CD8-positive, alpha-beta memory T cell (primary cell): ENCODE measurements around the gene C19orf47. TPM values are rescaled to one million over a fixed set of nuclear protein-coding genes. Genes with fewer than 3 reads are reported as not detected.
A peak's percentile ranks its signal among the peaks of the same experiment; 100 is the strongest.

ENCODE experiments used
- CTCF ChIA-PET: fragments of 350-600 bp; sonication (Branson Sonifier 250); formaldehyde crosslinking; loops from one replicate; lab custom pipeline; 2021; ENCODE audit warnings: antibody characterized with exemption; lab: Charles Lee
- POLR2A ChIA-PET: fragments of 350-600 bp; sonication (Branson Sonifier 250); formaldehyde crosslinking; loops from one replicate; lab custom pipeline; 2021; ENCODE audit warnings: antibody characterized with exemption; lab: Charles Lee
- DNase-seq, 5 donors: peaks; one replicate each; pipeline versions ENCODE4 v3.0.0 to v3.0.0-alpha.2; 2020 to 2022; ENCODE audit warnings: mixed read lengths in 1 of 5
- H3K27ac ChIP-seq: one replicate; pipeline ENCODE4 v1.7.0; 2013; ENCODE audit warnings: low read depth, mild to moderate bottlenecking, low read length, moderate library complexity
- H3K27me3 ChIP-seq: 2 replicates; pipeline ENCODE4 v1.7.0; 2013; ENCODE audit warnings: low read length, mild to moderate bottlenecking; ENCODE audit not compliant: insufficient read depth, poor library complexity, severe bottlenecking
- H3K36me3 ChIP-seq: 2 replicates; pipeline ENCODE4 v1.7.0; 2013; ENCODE audit warnings: mild to moderate bottlenecking, low read length, moderate library complexity; ENCODE audit not compliant: insufficient read depth
- H3K4me1 ChIP-seq: 2 replicates; pipeline ENCODE4 v1.7.0; 2013; ENCODE audit warnings: mild to moderate bottlenecking, low read length, moderate library complexity; ENCODE audit not compliant: insufficient read depth
- H3K4me3 ChIP-seq: 2 replicates; pipeline ENCODE4 v1.7.0; 2013; ENCODE audit warnings: mild to moderate bottlenecking, low read length
- H3K9me3 ChIP-seq: 2 replicates; pipeline ENCODE4 v1.7.0; 2013; ENCODE audit warnings: mild to moderate bottlenecking, low read length
- H3K27ac Mint-ChIP-seq, 8 donors: one replicate each; pipeline ENCODE4 v1.8.0; 2020 to 2021; ENCODE audit warnings: mixed read lengths in 8 of 8, mild to moderate bottlenecking in 6 of 8, inconsistent platforms in 3 of 8, moderate library complexity in 3 of 8
- H3K27me3 Mint-ChIP-seq, 2 donors: one replicate each; pipeline ENCODE4 v1.8.0; 2020 to 2021; ENCODE audit warnings: mixed read lengths in 2 of 2, mild to moderate bottlenecking in 1 of 2, moderate library complexity in 1 of 2
- H3K36me3 Mint-ChIP-seq, 3 donors: one replicate each; pipeline ENCODE4 v1.8.0; 2020 to 2021; ENCODE audit warnings: mixed read lengths in 3 of 3, inconsistent platforms in 1 of 3, mild to moderate bottlenecking in 1 of 3
- H3K4me1 Mint-ChIP-seq, 3 donors: one replicate each; pipeline ENCODE4 v1.8.0; 2020 to 2021; ENCODE audit warnings: mixed read lengths in 3 of 3, inconsistent platforms in 1 of 3, mild to moderate bottlenecking in 1 of 3
- H3K4me3 Mint-ChIP-seq, 7 donors: one replicate each; pipeline ENCODE4 v1.8.0; 2020 to 2021; ENCODE audit warnings: mixed read lengths in 7 of 7, mild to moderate bottlenecking in 6 of 7, moderate library complexity in 4 of 7, inconsistent platforms in 2 of 7
- H3K9me3 Mint-ChIP-seq, 5 donors: one replicate each; pipeline ENCODE4 v1.8.0; 2020 to 2022; ENCODE audit warnings: mixed read lengths in 5 of 5, mild to moderate bottlenecking in 3 of 5, moderate library complexity in 2 of 5, inconsistent platforms in 1 of 5
- polyA plus RNA-seq: library from polyadenylated mRNA; unstranded; fragments of 300-500 nt; fragmentation: Illumina TruSeq; gene quantifications from one replicate; pipeline ENCODE4 v1.2.3, GENCODE V29; 2021
- total RNA-seq, 2 experiments: library from RNA; stranded (reverse); gene quantifications; one replicate each; pipeline ENCODE4 v1.2.3, GENCODE V29; 2021

C19orf47 gene
- total and polyA plus RNA-seq, 3 experiments from 2014 or later: 9.5 to 29.5 (median 25.4) TPM

DNA sequence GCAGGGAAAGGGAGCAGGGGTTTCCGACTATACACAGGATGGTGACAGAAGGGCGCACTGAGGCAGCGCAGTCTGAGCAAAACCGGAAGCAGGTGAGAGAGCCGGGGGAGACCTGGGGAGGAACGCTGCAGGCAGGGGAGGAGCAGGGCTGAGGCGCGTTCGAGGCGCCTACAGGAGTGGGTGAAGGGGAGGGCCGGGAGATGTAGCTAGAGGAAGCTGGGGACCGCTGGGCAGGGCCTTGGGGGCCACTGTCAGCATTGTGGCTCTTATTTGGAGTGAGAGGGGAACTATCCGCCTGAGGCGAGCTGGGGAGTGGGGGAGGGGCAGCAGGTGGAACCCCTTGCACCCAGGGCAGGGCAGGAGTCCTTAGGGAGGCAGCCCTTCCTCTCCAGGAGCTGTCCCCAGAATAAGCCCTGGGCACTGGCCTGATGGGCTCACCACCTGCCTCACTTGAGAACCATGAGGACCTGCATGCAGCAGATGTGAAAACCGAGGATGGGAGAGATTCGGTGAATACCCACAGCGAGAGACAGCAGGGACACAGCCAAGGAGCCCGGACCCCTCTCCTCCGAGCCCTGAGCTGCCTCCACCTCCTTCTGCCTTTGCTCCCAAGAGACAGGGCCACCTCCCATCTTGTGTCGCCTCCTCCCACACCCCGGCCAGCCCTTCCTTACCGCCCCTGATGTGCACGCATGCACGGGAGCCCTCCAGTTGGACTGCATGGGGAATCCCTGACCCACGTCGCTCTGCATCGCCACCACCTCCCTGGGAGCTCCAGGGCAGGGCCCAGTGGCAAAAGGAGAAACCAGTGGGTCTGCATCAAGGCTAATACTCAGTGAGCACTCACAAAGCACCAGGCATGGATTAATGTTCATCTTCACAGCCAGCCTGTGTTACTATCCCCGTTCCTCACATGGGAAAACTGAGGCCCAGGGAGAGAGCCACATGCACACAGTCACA is 73.3 kb downstream of the C19orf47 start:
- Histone ChIP-seq H3K36me3 (peaks cover 4% of the 10 kb centered on the region), H3K9me3 (no peaks in the 10 kb centered on the region), H3K27ac (peak overlapping the region; percentile 43), H3K4me1 (peaks cover 55% of the 10 kb centered on the region), H3K4me3 (peak overlapping the region; percentile 32), H3K27me3 (no peaks in the 10 kb centered on the region)
- Mint-ChIP-seq H3K27ac (peak overlapping the region; percentile 41 to 91 (median 63)), H3K4me1 (peaks cover 55 to 84% (median 61%) of the 10 kb centered on the region in 3 donors), H3K4me3 (peak overlapping the region in 5 of 7 donors; percentile 1 to 67 (median 61)), H3K9me3 (no peaks in the 10 kb centered on the region), H3K36me3 (peaks cover 0 to 34% (median 2%) of the 10 kb centered on the region in 3 donors), H3K27me3 (no peaks in the 10 kb centered on the region)
- DNase-seq: peak in 1 of 5 donors; percentile 46
- ChIA-PET POLR2A (no interaction called here), CTCF (no interaction called here)

DNA sequence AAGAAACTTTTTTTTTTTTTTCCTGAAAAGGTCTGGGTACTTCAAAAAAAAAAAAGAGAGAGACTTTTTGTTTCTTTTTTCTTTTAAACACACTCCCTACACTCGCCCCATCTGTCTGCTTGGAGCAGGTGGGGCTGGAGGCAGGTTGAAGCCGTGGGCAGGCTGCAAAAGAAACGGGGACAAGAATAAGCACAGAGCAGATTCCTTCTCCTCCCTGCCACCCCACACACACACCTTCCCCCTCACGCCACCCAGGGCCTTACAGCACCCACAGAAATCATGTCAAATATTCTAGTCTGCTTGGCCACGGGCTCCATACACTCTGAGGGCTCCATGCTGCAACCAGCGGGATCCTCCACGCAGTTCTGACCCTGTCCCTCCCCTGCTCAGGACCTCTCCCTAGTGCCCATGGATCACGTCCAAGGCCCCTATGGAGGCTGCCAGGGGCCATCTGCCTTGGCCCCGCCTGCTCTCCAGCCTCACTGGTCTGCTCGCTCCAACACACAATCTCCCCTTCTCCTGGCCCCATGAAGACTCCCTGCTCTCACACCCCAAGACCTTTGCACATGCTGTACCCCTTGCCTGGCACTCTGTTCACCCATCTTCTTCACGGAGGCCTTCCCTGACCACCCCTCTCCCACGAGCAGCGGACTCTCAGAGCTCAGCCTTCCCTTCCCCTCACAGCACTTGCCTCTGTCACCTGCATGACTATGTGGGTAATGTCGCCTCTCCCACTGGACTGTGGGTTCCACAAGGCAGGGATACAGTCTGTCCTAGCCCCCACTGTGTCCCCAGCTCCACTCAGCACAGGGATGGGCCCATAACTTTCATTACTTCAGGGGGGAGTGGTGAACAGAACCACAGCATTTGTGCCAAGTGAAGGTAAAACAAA is 74.5 kb downstream of the C19orf47 start:
- POLR2A ChIA-PET: no interaction called here

DNA sequence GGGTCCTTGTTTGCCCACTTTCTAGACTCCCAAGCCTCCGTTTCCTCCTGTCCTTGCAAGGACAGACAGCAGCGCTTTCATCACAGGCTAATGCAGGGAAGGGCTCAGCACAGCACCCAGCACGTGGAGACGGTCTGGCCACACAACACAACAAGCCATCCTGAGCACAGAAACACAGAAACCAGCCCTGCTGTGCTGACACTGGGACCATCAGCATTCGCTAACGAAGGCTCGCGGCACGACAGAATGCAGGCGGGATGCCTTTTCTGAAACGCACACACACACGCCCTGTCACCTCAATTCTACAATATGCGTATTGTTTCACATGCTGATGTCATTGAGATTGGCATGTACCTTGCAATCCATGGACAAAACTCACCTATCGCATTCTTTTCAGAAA is 75.9 kb downstream of the C19orf47 start:
- no peaks in the 10 kb centered on the region for H3K9me3 Mint-ChIP-seq
- POLR2A ChIA-PET: no interaction called here
- Histone ChIP-seq H3K27me3 (no peaks in the 10 kb centered on the region), H3K4me1 (peaks cover 35% of the 10 kb centered on the region), H3K9me3 (no peaks in the 10 kb centered on the region), H3K4me3 (no peak overlapping the region), H3K36me3 (peaks cover 5% of the 10 kb centered on the region), H3K27ac (peak overlapping the region; percentile 48)
- H3K4me3 Mint-ChIP-seq: no peak overlapping the region
- peaks cover 52 to 79% (median 57%) of the 10 kb centered on the region in 3 donors for H3K4me1 Mint-ChIP-seq
- peaks cover 0 to 46% (median 5%) of the 10 kb centered on the region in 3 donors for H3K36me3 Mint-ChIP-seq
- no peaks in the 10 kb centered on the region for H3K27me3 Mint-ChIP-seq
- CTCF ChIA-PET: no interaction called here
- DNase-seq: no peak
- peak overlapping the region in 3 of 8 donors; percentile 64 to 92 (median 68) for H3K27ac Mint-ChIP-seq

More for the DNA sequence above, 74.5 kb downstream of the C19orf47 start:
- H3K27me3 ChIP-seq: no peaks in the 10 kb centered on the region
- DNase-seq: no peak
- H3K4me3 ChIP-seq: no peak overlapping the region
- CTCF ChIA-PET: no interaction called here
- Mint-ChIP-seq H3K9me3 (no peaks in the 10 kb centered on the region), H3K27me3 (no peaks in the 10 kb centered on the region), H3K36me3 (peaks cover 0 to 42% (median 2%) of the 10 kb centered on the region in 3 donors), H3K27ac (peak overlapping the region in 7 of 8 donors; percentile 41 to 87 (median 68)), H3K4me3 (peak overlapping the region in 2 of 7 donors; percentile 38 to 67), H3K4me1 (peaks cover 58 to 87% (median 65%) of the 10 kb centered on the region in 3 donors)
- H3K36me3 ChIP-seq: peaks cover 3% of the 10 kb centered on the region
- H3K4me1 ChIP-seq: peaks cover 45% of the 10 kb centered on the region
- peak overlapping the region; percentile 43 for H3K27ac ChIP-seq
- no peaks in the 10 kb centered on the region for H3K9me3 ChIP-seq

DNA sequence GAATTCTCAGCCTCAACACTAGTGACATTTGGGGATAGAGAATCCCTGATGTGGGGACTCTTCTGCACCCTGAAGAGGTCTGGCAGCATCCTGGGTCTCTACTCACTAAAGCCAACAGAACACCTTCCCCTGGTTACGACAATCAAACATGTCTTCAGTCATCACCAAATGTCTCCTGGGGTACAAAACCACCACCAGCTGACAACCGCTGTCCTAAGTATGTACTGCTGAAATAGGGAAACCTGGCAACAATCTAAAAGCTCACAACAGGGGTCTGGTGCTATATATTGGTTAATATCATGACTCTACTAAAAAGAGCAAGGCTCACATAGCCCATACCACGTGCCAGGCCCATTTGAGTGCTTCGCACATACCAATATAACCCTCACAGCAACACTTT is 76.5 kb downstream of the C19orf47 start:
- Histone ChIP-seq H3K9me3 (no peaks in the 10 kb centered on the region), H3K27me3 (no peaks in the 10 kb centered on the region), H3K36me3 (peaks cover 5% of the 10 kb centered on the region), H3K4me1 (peaks cover 30% of the 10 kb centered on the region), H3K4me3 (no peak overlapping the region), H3K27ac (peak overlapping the region; percentile 48)
- peaks cover 0 to 49% (median 5%) of the 10 kb centered on the region in 3 donors for H3K36me3 Mint-ChIP-seq
- POLR2A ChIA-PET: no interaction called here
- H3K4me1 Mint-ChIP-seq: peaks cover 51 to 78% (median 54%) of the 10 kb centered on the region in 3 donors
- H3K9me3 Mint-ChIP-seq: no peaks in the 10 kb centered on the region
- CTCF ChIA-PET: interaction anchor here (1.3 kb wide), 1 partner anchor 13 kb away, joined by 3 read pairs; no protein-coding TSS in a partner anchor
- no peaks in the 10 kb centered on the region for H3K27me3 Mint-ChIP-seq
- H3K27ac Mint-ChIP-seq: peak overlapping the region in 1 of 8 donors; percentile 92
- no peak for DNase-seq
- H3K4me3 Mint-ChIP-seq: no peak overlapping the region

DNA sequence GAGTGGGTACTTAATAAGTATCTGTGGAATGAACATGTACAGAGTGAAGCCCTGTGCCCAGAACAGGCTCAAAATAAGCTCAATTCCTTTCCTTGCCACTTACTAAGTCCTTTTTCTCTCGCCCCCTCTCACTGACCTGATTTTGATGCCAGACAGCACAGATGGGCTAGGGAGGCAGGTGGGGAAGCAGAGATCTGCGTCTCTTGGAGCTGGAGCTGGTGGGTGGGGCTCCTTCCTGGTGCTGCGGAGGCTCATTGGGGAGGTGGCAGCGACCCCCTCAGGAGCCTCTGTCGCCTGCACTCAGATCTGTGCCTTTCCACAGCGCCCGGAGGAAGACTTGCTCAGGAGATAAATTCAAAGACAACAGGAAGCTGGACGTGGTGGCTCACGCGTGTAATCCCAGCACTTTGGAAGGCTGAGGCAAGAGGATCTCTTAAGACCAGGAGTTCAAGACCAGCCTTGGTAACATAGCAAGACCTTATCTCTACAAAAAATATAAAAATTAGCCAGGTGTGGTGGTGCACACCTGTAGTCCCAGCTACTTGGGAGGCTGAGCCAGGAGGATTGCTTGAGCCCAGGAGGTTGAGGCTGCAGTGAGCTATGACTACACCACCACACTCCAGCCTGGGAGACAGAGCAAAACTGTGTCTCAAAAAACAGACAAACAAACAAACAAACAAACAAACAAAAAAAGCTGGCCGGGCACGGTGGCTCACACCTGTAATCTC is 77.7 kb downstream of the C19orf47 start:
- no peak overlapping the region for H3K27ac ChIP-seq
- peaks cover 30% of the 10 kb centered on the region for H3K4me1 ChIP-seq
- H3K4me3 ChIP-seq: no peak overlapping the region
- H3K27me3 ChIP-seq: no peaks in the 10 kb centered on the region
- ChIA-PET CTCF (interaction anchor here (1.3 kb wide), 1 partner anchor 12 kb away, joined by 3 read pairs; no protein-coding TSS in a partner anchor), POLR2A (no interaction called here)
- Mint-ChIP-seq H3K4me1 (peaks cover 51 to 74% (median 52%) of the 10 kb centered on the region in 3 donors), H3K4me3 (no peak overlapping the region), H3K9me3 (no peaks in the 10 kb centered on the region), H3K27me3 (no peaks in the 10 kb centered on the region), H3K36me3 (peaks cover 0 to 54% (median 5%) of the 10 kb centered on the region in 3 donors), H3K27ac (peak overlapping the region in 2 of 8 donors; percentile 23 to 60)
- H3K36me3 ChIP-seq: peaks cover 5% of the 10 kb centered on the region
- H3K9me3 ChIP-seq: no peaks in the 10 kb centered on the region
- no peak for DNase-seq

Other genes starting within 250 kb of the C19orf47 start
- gene MAP3K10, start 157.0 kb downstream of the C19orf47 start, total RNA-seq: 10 to 100 TPM; 13.9 to 15.4 TPM
- 1.3 TPM for gene MAP3K10, start 157.0 kb downstream of the C19orf47 start, polyA plus RNA-seq
- not detected for gene TTC9B, start 130.0 kb downstream of the C19orf47 start, total RNA-seq
- gene TTC9B, start 130.0 kb downstream of the C19orf47 start, polyA plus RNA-seq: not detected
- gene CCNP, start 121.7 kb downstream of the C19orf47 start, total RNA-seq: under 1 TPM in 1 of 2 experiments, not detected in 1; 0.11 TPM
- gene CCNP, start 121.7 kb downstream of the C19orf47 start, polyA plus RNA-seq: not detected
- 100 to 1,000 TPM; 124 to 132 TPM for gene AKT2, start 63.1 kb downstream of the C19orf47 start, total RNA-seq
- 27.0 TPM for gene AKT2, start 63.1 kb downstream of the C19orf47 start, polyA plus RNA-seq
- 10 to 100 TPM; 48.2 to 53.0 TPM for gene PLD3, start 298 bp upstream of the C19orf47 start, total RNA-seq
- gene PLD3, start 298 bp upstream of the C19orf47 start, polyA plus RNA-seq: 73.6 TPM
- not detected for gene HIPK4, start 41.8 kb upstream of the C19orf47 start, total RNA-seq
- gene HIPK4, start 41.8 kb upstream of the C19orf47 start, polyA plus RNA-seq: not detected
- 1 to 10 TPM; 1.4 to 1.6 TPM for gene PRX, start 65.0 kb upstream of the C19orf47 start, total RNA-seq
- gene PRX, start 65.0 kb upstream of the C19orf47 start, polyA plus RNA-seq: 0.29 TPM
- gene SERTAD1, start 77.6 kb upstream of the C19orf47 start, total RNA-seq: 10 to 100 TPM; 15.9 to 17.8 TPM
- gene SERTAD1, start 77.6 kb upstream of the C19orf47 start, polyA plus RNA-seq: 13.0 TPM
- 1 to 10 TPM; 7.0 to 8.5 TPM for gene SERTAD3, start 95.9 kb upstream of the C19orf47 start, total RNA-seq
- 9.5 TPM for gene SERTAD3, start 95.9 kb upstream of the C19orf47 start, polyA plus RNA-seq
- gene BLVRB, start 117.3 kb upstream of the C19orf47 start, total RNA-seq: 10 to 100 TPM; 17.4 to 18.9 TPM
- gene BLVRB, start 117.3 kb upstream of the C19orf47 start, polyA plus RNA-seq: 22.8 TPM
- gene SPTBN4, start 118.6 kb upstream of the C19orf47 start, total RNA-seq: 1 to 10 TPM in 1 of 2 experiments, under 1 TPM in 1; 0.49 to 1.2 TPM
- gene SPTBN4, start 118.6 kb upstream of the C19orf47 start, polyA plus RNA-seq: not detected
- 100 to 1,000 TPM; 103 to 104 TPM for gene SHKBP1, start 228.5 kb upstream of the C19orf47 start, total RNA-seq
- gene SHKBP1, start 228.5 kb upstream of the C19orf47 start, polyA plus RNA-seq: 159 TPM